ENCODE results near the gene FAM168A. TPM values are rescaled to one million over a fixed set of nuclear protein-coding genes. Genes with fewer than 3 reads are reported as not detected.

The FAM168A gene
- total and polyA plus RNA-seq, 10 of the 15 experiments (the other 5 are each of a cell fraction or from before 2014, with no cell fraction given) = 1.7 to 20.0 (median 10.0) TPM

GRCh38 chr11:73506038-73506437 lies 91.9 kb downstream of the FAM168A start (continued):
- TF ChIP-seq ZBTB11 (CRISPR knock-in tag; IDR thresholded peaks at IDR 0.05) (no peak), JUND (IDR thresholded peaks at IDR 0.05; ENCODE audit: low read depth, low read length) (no peak), ATF3 (IDR thresholded peaks at IDR 0.05; ENCODE audit: borderline replicate concordance, extremely low read depth, low read depth, low read length) (no peak)

GRCh38 chr11:73498343-73498742 lies 99.6 kb downstream of the FAM168A start:
- DNase-seq (ENCODE audit: low read depth, low spot score) (no peak), FAIRE-seq (no peak), ATAC-seq (no peak)
- no peaks in the 10 kb centered on the region for H3K79me2 ChIP-seq (ENCODE audit: control insufficient read depth, insufficient read depth, low read length)
- intact Hi-C loops (cut with micrococcal nuclease; ENCODE audit: unreplicated experiment) = no loop called here
- WGBS (ENCODE audit: insufficient coverage, insufficient replicate concordance, low lambda C conversion rate, missing lambda C conversion rate) = 69% methylated on average over 6 of the region's 6 CpGs
- no peaks in the 10 kb centered on the region for H3K4me1 ChIP-seq (ENCODE audit: control insufficient read depth, insufficient read depth, low read length)
- ChIA-PET CTCF (interaction anchor here (1.9 kb wide), 1 partner anchor 19 kb away, joined by 7 read pairs; no protein-coding TSS in a partner anchor), RAD21 (ENCODE audit: unreplicated experiment) (no interaction called here), SMC1A (ENCODE audit: uncharacterized antibody, unreplicated experiment) (no interaction called here), POLR2A (interaction anchor here (0.5 kb wide), 1 partner anchor 221 kb away, joined by 4 read pairs; no protein-coding TSS in a partner anchor)
- H3K4me2 ChIP-seq (ENCODE audit: control insufficient read depth, insufficient read depth) = no peak overlapping the region
- H3K9ac ChIP-seq (ENCODE audit: control insufficient read depth, insufficient read depth, low read length) = no peak overlapping the region
- H3K27ac ChIP-seq (ENCODE audit: control insufficient read depth, insufficient read depth) = no peak overlapping the region
- H3K9me3 ChIP-seq (replicated peaks; ENCODE audit: control insufficient read depth, insufficient read depth, low read length) = peaks cover 3% of the 10 kb centered on the region; the same call in 1 of the 3 replicates
- H3K27me3 ChIP-seq (replicated peaks in 1 of 2; ENCODE audit: control insufficient read depth in 2 of 2, insufficient read depth in 2 of 2, low read length in 1 of 2) = no peaks in the 10 kb centered on the region
- H3K36me3 ChIP-seq (ENCODE audit: control insufficient read depth in 2 of 2, insufficient read depth in 2 of 2, low read length in 1 of 2) = no peaks in the 10 kb centered on the region
- H3K4me3 ChIP-seq = no peak overlapping the region
- no peaks in the 10 kb centered on the region for H4K20me1 ChIP-seq (ENCODE audit: control insufficient read depth, insufficient read depth)
- BruUV-seq (replicated peaks) = no TSS peak
- no peak overlapping the region for H2AFZ ChIP-seq (ENCODE audit: control insufficient read depth, low read depth, low read length)
- in situ Hi-C loops (cut with MboI) = no loop called here
- TF ChIP-seq FOXK2 (IDR thresholded peaks at IDR 0.05) (no peak), KAT2A (conservative IDR thresholded peaks at IDR 0.05; ENCODE audit: control insufficient read depth, low read depth, low read length) (no peak), CEBPZ (IDR thresholded peaks at IDR 0.05; ENCODE audit: low read depth, low read length) (no peak), HDGF (IDR thresholded peaks at IDR 0.05) (no peak), PRDM15 (CRISPR knock-in tag; IDR thresholded peaks at IDR 0.05) (no peak), CHD2 (IDR thresholded peaks at IDR 0.05; ENCODE audit: borderline replicate concordance, low read depth, low read length) (no peak)
